Activated CD4-positive, alpha-beta T cell treated with anti-CD3 and anti-CD28 coated beads for 36 hours (primary cell): ENCODE measurements around the gene ATAT1. TPM values are rescaled to one million over a fixed set of nuclear protein-coding genes. Genes with fewer than 3 reads are reported as not detected.
"Not testable (repeated sequence)": the region's sequence is repeated elsewhere in the genome, so short reads cannot be mapped to it uniquely, and the experiment has no call there.

Experiments used
- ATAC-seq: fragments of 200-7000 bp; cut with Tn5 transposase; one replicate; pipeline ENCODE4 v1.10.0; 2021; ENCODE audit warnings: mild to moderate bottlenecking, moderate library complexity
- CTCF ChIA-PET: fragments of 350-600 bp; sonication (Branson Sonifier 250); formaldehyde crosslinking; loops from one replicate; lab custom pipeline; 2021; ENCODE audit warnings: antibody characterized with exemption; lab: Charles Lee
- POLR2A ChIA-PET: fragments of 350-600 bp; sonication (Branson Sonifier 250); formaldehyde crosslinking; loops from one replicate; lab custom pipeline; 2021; ENCODE audit warnings: antibody characterized with exemption, inconsistent platforms; lab: Charles Lee
- DNase-seq: peaks from one replicate; pipeline ENCODE4 v3.0.0-alpha.2; 2020
- H3K27ac Mint-ChIP-seq: one replicate; pipeline ENCODE4 v1.8.0; 2021; ENCODE audit warnings: mixed read lengths
- H3K27me3 Mint-ChIP-seq: one replicate; pipeline ENCODE4 v1.8.0; 2021; ENCODE audit warnings: mixed read lengths
- H3K36me3 Mint-ChIP-seq: one replicate; pipeline ENCODE4 v1.8.0; 2021; ENCODE audit warnings: low read depth, mixed read lengths
- H3K4me1 Mint-ChIP-seq: one replicate; pipeline ENCODE4 v1.8.0; 2021; ENCODE audit warnings: mixed read lengths
- H3K4me3 Mint-ChIP-seq: one replicate; pipeline ENCODE4 v1.8.0; 2021; ENCODE audit warnings: mild to moderate bottlenecking, moderate library complexity, mixed read lengths
- H3K9me3 Mint-ChIP-seq: one replicate; pipeline ENCODE4 v1.8.0; 2021; ENCODE audit warnings: low read depth, mixed read lengths
- intact Hi-C, 2 experiments: fragments of 100-400 bp; cut with DNase I in 1 of 2; cut with micrococcal nuclease in 1 of 2; formaldehyde crosslinking; loops; one replicate each; pipeline versions ENCODE4 v1.14.2 to v1.15.1; 2022 to 2024; cut with DNase I, micrococcal nuclease
- total RNA-seq, 2 experiments: library from RNA; stranded (reverse); gene quantifications; one replicate each; pipeline ENCODE4 v1.2.3, GENCODE V29; 2021

The ATAT1 gene
- total RNA-seq, 2 experiments from 2014 or later = 7.1 to 9.2 TPM

GRCh38 chr6:30666300-30666699 is 39.6 kb downstream of the ATAT1 start:
- DNase-seq = peak; percentile 75
- Mint-ChIP-seq H3K27ac (peak overlapping the region; percentile 71), H3K36me3 (peaks cover 53% of the 10 kb centered on the region), H3K4me1 (peaks cover 23% of the 10 kb centered on the region)
- H3K9me3 Mint-ChIP-seq, POLR2A ChIA-PET, H3K27me3 Mint-ChIP-seq, H3K4me3 Mint-ChIP-seq, intact Hi-C loops: not testable (repeated sequence)
- CTCF ChIA-PET = interaction anchor here (0.7 to 1.4 kb wide), 4 partner anchors 18 to 251 kb away, joined by 3 read pairs; partner anchors contain the start of gene C6orf136
- ATAC-seq = peak; percentile 90

GRCh38 chr6:30670760-30671527 is 44.3 kb downstream of the ATAT1 start:
- no peaks in the 10 kb centered on the region for H3K27me3 Mint-ChIP-seq
- H3K27ac Mint-ChIP-seq = peak overlapping the region; percentile 38
- DNase-seq (no peak), ATAC-seq (no peak)
- CTCF ChIA-PET = interaction anchor here (0.7 to 2.2 kb wide), 6 partner anchors 25 to 278 kb away, joined by 3 to 8 read pairs (median 4); partner anchors contain the start of genes ATAT1 and C6orf136
- no peaks in the 10 kb centered on the region for H3K9me3 Mint-ChIP-seq
- H3K4me3 Mint-ChIP-seq = peak overlapping the region; percentile 82
- H3K4me1 Mint-ChIP-seq = peaks cover 33% of the 10 kb centered on the region
- intact Hi-C loops = no loop called here
- POLR2A ChIA-PET = no interaction called here
- peaks cover 24% of the 10 kb centered on the region for H3K36me3 Mint-ChIP-seq

- DNase-seq (peak; percentile 93), ATAC-seq (peak; percentile 83)
- ChIA-PET CTCF (interaction anchor here (0.5 to 2.8 kb wide), 19 partner anchors 17 to 461 kb away, joined by 3 to 22 read pairs (median 4); partner anchors contain the start of genes ATAT1, C6orf136 and MRPS18B), POLR2A (interaction anchor here (0.6 to 1.0 kb wide), 4 partner anchors 45 to 59 kb away, joined by 3 to 5 read pairs (median 4); partner anchors contain the start of genes MDC1, MRPS18B and PPP1R10)
- peak within 1 kb of the TSS; percentile 83 for H3K27ac Mint-ChIP-seq
- no peaks in the 10 kb centered on the region for H3K27me3 Mint-ChIP-seq
- intact Hi-C loops = loop anchor here (1.0 to 2.0 kb wide), 7 partner anchors 25 to 190 kb away; partner anchors contain the start of genes ATAT1 (in 2 of the 2), C6orf136 (in 1 of the 2), HLA-E (in 1 of the 2) and MRPS18B (in 1 of the 2)
- H3K4me1 Mint-ChIP-seq = peaks cover 27% of the 10 kb centered on the region
- peaks cover 31% of the 10 kb centered on the region for H3K36me3 Mint-ChIP-seq
- peak within 1 kb of the TSS; percentile 82 for H3K4me3 Mint-ChIP-seq
- no peaks in the 10 kb centered on the region for H3K9me3 Mint-ChIP-seq
These were observed 46.0 kb downstream of the ATAT1 start, which contains the start of gene DHX16 for GRCh38 chr6:30672445-30673253. DHX16 (minus strand) TSS chr6:30673006; CDS start chr6:30672841, 165 bp downstream.

- peaks cover 29% of the 10 kb centered on the region for H3K4me1 Mint-ChIP-seq
- no peak overlapping the region for H3K27ac Mint-ChIP-seq
- H3K27me3 Mint-ChIP-seq = no peaks in the 10 kb centered on the region
- no peaks in the 10 kb centered on the region for H3K9me3 Mint-ChIP-seq
- peaks cover 57% of the 10 kb centered on the region for H3K36me3 Mint-ChIP-seq
- H3K4me3 Mint-ChIP-seq = no peak overlapping the region
- CTCF ChIA-PET = interaction anchor here (1.0 to 1.7 kb wide), 6 partner anchors 21 to 54 kb away, joined by 3 to 10 read pairs (median 4); no protein-coding TSS in a partner anchor
- ATAC-seq (no peak), DNase-seq (no peak)
- intact Hi-C loops = loop anchor here in 1 of 2 experiments (5.0 kb wide), 1 partner anchor 201 kb away; no protein-coding TSS in a partner anchor
- POLR2A ChIA-PET = no interaction called here
These were observed 50.1 kb downstream of the ATAT1 start for GRCh38 chr6:30676660-30677285.

- Mint-ChIP-seq H3K9me3 (no peaks in the 10 kb centered on the region), H3K27ac (peak overlapping the region; percentile 97), H3K36me3 (peaks cover 79% of the 10 kb centered on the region), H3K4me1 (peaks cover 23% of the 10 kb centered on the region), H3K4me3 (peak overlapping the region; percentile 100), H3K27me3 (no peaks in the 10 kb centered on the region)
- intact Hi-C loops = loop anchor here (1.0 to 5.0 kb wide), 5 partner anchors 43 to 198 kb away; partner anchors contain the start of gene FLOT1 (in 1 of the 2)
- ChIA-PET POLR2A (interaction anchor here (0.5 to 1.6 kb wide), 10 partner anchors 8 to 52 kb away, joined by 3 to 18 read pairs (median 4); partner anchors contain the start of genes C6orf136 and MDC1), CTCF (interaction anchor here (0.5 to 5.2 kb wide), 35 partner anchors 9 to 881 kb away, joined by 3 to 97 read pairs (median 4); partner anchors contain the start of genes ABCF1, GTF2H4, MDC1 and NRM)
- DNase-seq = peak; percentile 96
- peak; percentile 37 for ATAC-seq
These were observed 52.5 kb downstream of the ATAT1 start for GRCh38 chr6:30678964-30679726.

- Mint-ChIP-seq H3K27me3 (no peaks in the 10 kb centered on the region), H3K9me3 (no peaks in the 10 kb centered on the region), H3K4me1 (peaks cover 23% of the 10 kb centered on the region), H3K27ac (peak overlapping the region; percentile 97), H3K36me3 (peaks cover 86% of the 10 kb centered on the region), H3K4me3 (peak overlapping the region; percentile 100)
- ATAC-seq = no peak
- ChIA-PET POLR2A (interaction anchor here (0.6 to 1.6 kb wide), 7 partner anchors 7 to 205 kb away, joined by 3 to 18 read pairs (median 3); no protein-coding TSS in a partner anchor), CTCF (interaction anchor here (0.7 to 5.2 kb wide), 19 partner anchors 9 to 414 kb away, joined by 3 to 97 read pairs (median 5); partner anchors contain the start of genes NRM and TUBB)
- intact Hi-C loops = loop anchor here (1.0 to 10.0 kb wide), 9 partner anchors 42 to 615 kb away; partner anchors contain the start of genes FLOT1 (in 1 of the 2), POLR1H (in 1 of the 2), PPP1R11 (in 1 of the 2) and RPP21 (in 1 of the 2)
- DNase-seq = no peak
These were observed 53.3 kb downstream of the ATAT1 start for GRCh38 chr6:30679765-30680535.

- peaks cover 90% of the 10 kb centered on the region for H3K36me3 Mint-ChIP-seq
- H3K27ac Mint-ChIP-seq = peak overlapping the region; percentile 97
- ChIA-PET CTCF (interaction anchor here (0.6 to 5.2 kb wide), 10 partner anchors 35 to 400 kb away, joined by 3 to 97 read pairs (median 3); partner anchors contain the start of genes MDC1 and TUBB), POLR2A (interaction anchor here (0.9 to 2.6 kb wide), 7 partner anchors 35 to 138 kb away, joined by 3 to 20 read pairs (median 4); partner anchors contain the start of genes ATAT1, MDC1 and TUBB)
- peaks cover 20% of the 10 kb centered on the region for H3K4me1 Mint-ChIP-seq
- ATAC-seq = peak; percentile 1
- peak; percentile 27 for DNase-seq
- H3K4me3 Mint-ChIP-seq = peak overlapping the region; percentile 100
- H3K27me3 Mint-ChIP-seq = no peaks in the 10 kb centered on the region
- intact Hi-C loops = loop anchor here (1.0 to 10.0 kb wide), 14 partner anchors 34 to 860 kb away; partner anchors contain the start of genes MDC1 (in 2 of the 2), MRPS18B (in 2 of the 2), PPP1R10 (in 2 of the 2) and C6orf136 (in 1 of the 2)
- H3K9me3 Mint-ChIP-seq = no peaks in the 10 kb centered on the region
These were observed 55.1 kb downstream of the ATAT1 start for GRCh38 chr6:30681766-30682142.

GRCh38 chr6:30682143-30683117 is 55.8 kb downstream of the ATAT1 start:
- Mint-ChIP-seq H3K4me3 (peak overlapping the region; percentile 100), H3K36me3 (peaks cover 84% of the 10 kb centered on the region), H3K27me3 (no peaks in the 10 kb centered on the region), H3K27ac (peak overlapping the region; percentile 97), H3K4me1 (peaks cover 20% of the 10 kb centered on the region), H3K9me3 (no peaks in the 10 kb centered on the region)
- intact Hi-C loops = loop anchor here (1.0 to 10.0 kb wide), 14 partner anchors 35 to 859 kb away; partner anchors contain the start of genes MDC1 (in 2 of the 2), MRPS18B (in 2 of the 2), PPP1R10 (in 2 of the 2) and C6orf136 (in 1 of the 2)
- ChIA-PET POLR2A (interaction anchor here (0.7 to 2.6 kb wide), 8 partner anchors 33 to 137 kb away, joined by 3 to 20 read pairs (median 4); partner anchors contain the start of genes ATAT1, MDC1 and TUBB), CTCF (interaction anchor here (0.5 to 5.2 kb wide), 14 partner anchors 11 to 208 kb away, joined by 3 to 97 read pairs (median 3); partner anchors contain the start of genes MDC1, MRPS18B and TUBB)
- DNase-seq (peak; percentile 93), ATAC-seq (peak; percentile 68)
